HCT116 (cell line): ENCODE measurements around the gene PWP1.

Experiments used
- ELF1 ChIP-seq: IDR thresholded peaks from 2 replicates; pipeline ENCODE4 v1.6.1; 2012; ENCODE audit warnings: low read depth, borderline replicate concordance
- JUND ChIP-seq: IDR thresholded peaks from 2 replicates; pipeline ENCODE4 v1.6.1; 2012
- POLR2A ChIP-seq: IDR thresholded peaks from 2 replicates; pipeline ENCODE4 v1.7.0; 2011; ENCODE audit warnings: borderline replicate concordance; ENCODE audit not compliant: insufficient read depth, insufficient read length; ENCODE audit errors: extremely low read depth
- SP1 ChIP-seq: IDR thresholded peaks from 2 replicates; pipeline ENCODE4 v1.6.1; 2012; ENCODE audit warnings: low read depth
- YY1 ChIP-seq: IDR thresholded peaks from 2 replicates; pipeline ENCODE4 v1.6.1; 2011; ENCODE audit warnings: low read length, low read depth, moderate library complexity, mild to moderate bottlenecking; ENCODE audit not compliant: insufficient replicate concordance; ENCODE audit errors: extremely low read depth
- TF ChIP-seq, protein P1 (sequence below), 3 experiments: fragments of 200-600 bp in 1 of 3; sonication (generic) in 1 of 3; IDR thresholded peaks in 2 of 3; conservative IDR thresholded peaks in 1 of 3; 2 replicates each; pipeline ENCODE4 v1.5.1; 2012 to 2017; ENCODE audit warnings: low read depth in 2 of 3, low read length in 2 of 3, antibody characterized with exemption in 1 of 3, borderline replicate concordance in 1 of 3, control low read depth in 1 of 3, mild to moderate bottlenecking in 1 of 3, mixed read lengths in 1 of 3, mixed run types in 1 of 3, moderate library complexity in 1 of 3; ENCODE audit not compliant: insufficient read depth in 1 of 3

GRCh38 chr12:107655281-107656065 is 30.1 kb upstream of the PWP1 start:
- TF ChIP-seq ELF1 (no peak), POLR2A (no peak), JUND (no peak), YY1 (no peak), SP1 (no peak)
- TF ChIP-seq, protein P1, sequence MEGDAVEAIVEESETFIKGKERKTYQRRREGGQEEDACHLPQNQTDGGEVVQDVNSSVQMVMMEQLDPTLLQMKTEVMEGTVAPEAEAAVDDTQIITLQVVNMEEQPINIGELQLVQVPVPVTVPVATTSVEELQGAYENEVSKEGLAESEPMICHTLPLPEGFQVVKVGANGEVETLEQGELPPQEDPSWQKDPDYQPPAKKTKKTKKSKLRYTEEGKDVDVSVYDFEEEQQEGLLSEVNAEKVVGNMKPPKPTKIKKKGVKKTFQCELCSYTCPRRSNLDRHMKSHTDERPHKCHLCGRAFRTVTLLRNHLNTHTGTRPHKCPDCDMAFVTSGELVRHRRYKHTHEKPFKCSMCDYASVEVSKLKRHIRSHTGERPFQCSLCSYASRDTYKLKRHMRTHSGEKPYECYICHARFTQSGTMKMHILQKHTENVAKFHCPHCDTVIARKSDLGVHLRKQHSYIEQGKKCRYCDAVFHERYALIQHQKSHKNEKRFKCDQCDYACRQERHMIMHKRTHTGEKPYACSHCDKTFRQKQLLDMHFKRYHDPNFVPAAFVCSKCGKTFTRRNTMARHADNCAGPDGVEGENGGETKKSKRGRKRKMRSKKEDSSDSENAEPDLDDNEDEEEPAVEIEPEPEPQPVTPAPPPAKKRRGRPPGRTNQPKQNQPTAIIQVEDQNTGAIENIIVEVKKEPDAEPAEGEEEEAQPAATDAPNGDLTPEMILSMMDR (IDR thresholded peaks at IDR 0.05 in 2 of 3, conservative IDR thresholded peaks at IDR 0.05 in 1 of 3; ENCODE audit: borderline replicate concordance in 1 of 3, insufficient read depth in 1 of 3, low read depth in 2 of 3, low read length in 2 of 3), result no peak
